Keratinocyte (primary cell): ENCODE results near the gene PTPRD. TPM values are rescaled to one million over a fixed set of nuclear protein-coding genes. Genes with fewer than 3 reads are reported as not detected.

Experiments
- DNase-seq: peaks from one replicate; pipeline ENCODE4 v3.0.0-alpha.2; 2011; ENCODE audit warnings: low read depth, missing footprints, low spot score
- FAIRE-seq: peaks from 2 replicates; lab custom pipeline; 2011; peaks lifted over from hg19 to GRCh38; lab: Jason Lieb, UNC
- H2AFZ ChIP-seq: 2 replicates; pipeline ENCODE4 v1.6.0; 2012; ENCODE audit warnings: low read length, control low read depth, inconsistent platforms; ENCODE audit not compliant: control insufficient read depth
- H3K27ac ChIP-seq: 2 replicates; pipeline ENCODE4 v1.5.1; 2011; ENCODE audit warnings: low read length; ENCODE audit not compliant: control insufficient read depth, insufficient read depth
- H3K27me3 ChIP-seq: 3 replicates; pipeline ENCODE4 v1.6.0; 2011; ENCODE audit warnings: low read length; ENCODE audit not compliant: control insufficient read depth, insufficient read depth; ENCODE audit errors: extremely low read depth
- H3K36me3 ChIP-seq, 2 experiments: 2 replicates in 1 of 2; 3 replicates in 1 of 2; pipeline ENCODE4 v1.5.1; 2011; ENCODE audit warnings: low read length in 2 of 2, mild to moderate bottlenecking in 1 of 2; ENCODE audit not compliant: control insufficient read depth in 2 of 2, insufficient read depth in 2 of 2; ENCODE audit errors: extremely low read depth in 1 of 2
- H3K4me1 ChIP-seq: 3 replicates; pipeline ENCODE4 v1.5.1; 2011; ENCODE audit warnings: low read length; ENCODE audit not compliant: control insufficient read depth, insufficient read depth; ENCODE audit errors: extremely low read depth
- H3K4me2 ChIP-seq: 3 replicates; pipeline ENCODE4 v1.6.0; 2011; ENCODE audit warnings: low read depth, low read length; ENCODE audit not compliant: control insufficient read depth, insufficient read depth; ENCODE audit errors: extremely low read depth
- H3K4me3 ChIP-seq, 3 experiments: fragments of 200-600 bp in 1 of 3; sonication (generic) in 1 of 3; 2 replicates in 2 of 3; 3 replicates in 1 of 3; pipeline ENCODE4 v1.5.1; 2011 to 2016; ENCODE audit warnings: low read length in 3 of 3, mild to moderate bottlenecking in 3 of 3, control low read depth in 2 of 3, inconsistent platforms in 1 of 3, low read depth in 1 of 3, mixed read lengths in 1 of 3, mixed run types in 1 of 3, moderate library complexity in 1 of 3; ENCODE audit not compliant: control insufficient read depth in 2 of 3, insufficient read depth in 2 of 3; ENCODE audit errors: extremely low read depth in 1 of 3
- H3K79me2 ChIP-seq: 2 replicates; pipeline ENCODE4 v1.6.0; 2012; ENCODE audit warnings: low read length; ENCODE audit not compliant: control insufficient read depth, insufficient read depth
- H3K9ac ChIP-seq: 3 replicates; pipeline ENCODE4 v1.6.0; 2011; ENCODE audit warnings: low read length; ENCODE audit not compliant: control insufficient read depth, insufficient read depth; ENCODE audit errors: extremely low read depth
- H3K9me1 ChIP-seq: 3 replicates; pipeline ENCODE4 v1.6.0; 2011; ENCODE audit warnings: low read length; ENCODE audit not compliant: control insufficient read depth, insufficient read depth; ENCODE audit errors: extremely low read depth
- H3K9me3 ChIP-seq: 2 replicates; pipeline ENCODE4 v1.5.1; 2012; ENCODE audit warnings: low read depth, low read length; ENCODE audit not compliant: control insufficient read depth
- H4K20me1 ChIP-seq: 3 replicates; pipeline ENCODE4 v1.6.0; 2011; ENCODE audit warnings: low read length; ENCODE audit not compliant: control insufficient read depth, insufficient read depth; ENCODE audit errors: extremely low read depth
- CTCF ChIP-seq, 3 experiments: IDR thresholded peaks in 1 of 3; conservative IDR thresholded peaks in 1 of 3; optimal IDR thresholded peaks in 1 of 3; 2 replicates in 2 of 3; 3 replicates in 1 of 3; pipeline versions ENCODE3 to v1.5.1; 2011; ENCODE audit warnings: low read length in 3 of 3, mild to moderate bottlenecking in 3 of 3, moderate library complexity in 2 of 3, control low read depth in 1 of 3, inconsistent platforms in 1 of 3; ENCODE audit not compliant: insufficient read depth in 2 of 3; ENCODE audit errors: extremely low read depth in 1 of 3
- EZH2 ChIP-seq: IDR thresholded peaks from one replicate; pipeline ENCODE4 v1.6.1; 2012; ENCODE audit warnings: inconsistent platforms, mild to moderate bottlenecking, low read length, moderate library complexity
- dilution Hi-C: fragments of 300-500 bp; cut with MboI; formaldehyde crosslinking; loops from one replicate; pipeline ENCODE4 v1.7.0; 2020; ENCODE audit warnings: low sequenced_read_pairs; ENCODE audit not compliant: extremely low pct_ligation_motif_present
- polyA plus RNA-seq, 5 experiments: library from polyadenylated mRNA; depleted of rRNA in 3 of 5; stranded (reverse) in 3 of 5; stranded (forward) in 1 of 5; unstranded in 1 of 5; fragments of >200 nt; gene quantifications; 1 replicate in 1 of 5; 2 replicates in 3 of 5; 3 replicates in 1 of 5; pipeline versions ENCODE4 v1.2.1 to v1.2.3, GENCODE V29; 2011 to 2012; ENCODE audit warnings: missing spikeins in 2 of 5, low read depth in 1 of 5, low replicate concordance in 1 of 5

The PTPRD gene
- polyA plus RNA-seq, 1 donor (not counting 4 experiments of a cell fraction or from before 2014, with no cell fraction given) = 0.10 TPM

GRCh38 chr9:8515748-8516147 is 2097.1 kb downstream of the PTPRD start:
- FAIRE-seq = no peak
- DNase-seq = no peak
- dilution Hi-C loops = no loop called here

GRCh38 chr9:8514760-8515159 is 2098.0 kb downstream of the PTPRD start:
- no peak overlapping the region for H3K4me3 ChIP-seq
- H2AFZ ChIP-seq = no peak overlapping the region
- no peaks in the 10 kb centered on the region for H3K9me1 ChIP-seq
- H4K20me1 ChIP-seq = no peaks in the 10 kb centered on the region
- dilution Hi-C loops = no loop called here
- H3K4me1 ChIP-seq = no peaks in the 10 kb centered on the region
- H3K79me2 ChIP-seq = no peaks in the 10 kb centered on the region
- TF ChIP-seq CTCF (optimal IDR thresholded peaks at IDR 0.05 in 1 of 3, IDR thresholded peaks at IDR 0.05 in 1 of 3, conservative IDR thresholded peaks at IDR 0.05 in 1 of 3; ENCODE audit: extremely low read depth in 1 of 3, insufficient read depth in 2 of 3, low read length in 3 of 3) (no peak), EZH2 (no peak)
- H3K9ac ChIP-seq = no peak overlapping the region
- no peak overlapping the region for H3K27ac ChIP-seq
- H3K9me3 ChIP-seq = no peaks in the 10 kb centered on the region
- H3K27me3 ChIP-seq = no peaks in the 10 kb centered on the region
- no peak overlapping the region for H3K4me2 ChIP-seq
- no peak for FAIRE-seq
- no peak for DNase-seq
- H3K36me3 ChIP-seq = no peaks in the 10 kb centered on the region

More at GRCh38 chr9:8515748-8516147, 2097.1 kb downstream of the PTPRD start:
- no peak overlapping the region for H3K27ac ChIP-seq
- no peak overlapping the region for H3K4me3 ChIP-seq
- no peak overlapping the region for H2AFZ ChIP-seq
- no peak for TF ChIP-seq CTCF (optimal IDR thresholded peaks at IDR 0.05 in 1 of 3, IDR thresholded peaks at IDR 0.05 in 1 of 3, conservative IDR thresholded peaks at IDR 0.05 in 1 of 3; ENCODE audit: extremely low read depth in 1 of 3, insufficient read depth in 2 of 3, low read length in 3 of 3)
- no peak for TF ChIP-seq EZH2
- H3K4me1 ChIP-seq = no peaks in the 10 kb centered on the region
- H3K9me1 ChIP-seq = no peaks in the 10 kb centered on the region
- no peaks in the 10 kb centered on the region for H4K20me1 ChIP-seq
- no peaks in the 10 kb centered on the region for H3K36me3 ChIP-seq
- H3K9me3 ChIP-seq = no peaks in the 10 kb centered on the region
- no peak overlapping the region for H3K9ac ChIP-seq
- no peaks in the 10 kb centered on the region for H3K27me3 ChIP-seq
- no peak overlapping the region for H3K4me2 ChIP-seq
- no peaks in the 10 kb centered on the region for H3K79me2 ChIP-seq
